ENCODE measurements around the gene PPP1R14B. TPM values are rescaled to one million over a fixed set of nuclear protein-coding genes. Genes with fewer than 3 reads are reported as not detected.

PPP1R14B gene
- polyA plus RNA-seq, 3 donors from 2014 or later = 16.6 to 34.9 (median 33.3) TPM

DNA sequence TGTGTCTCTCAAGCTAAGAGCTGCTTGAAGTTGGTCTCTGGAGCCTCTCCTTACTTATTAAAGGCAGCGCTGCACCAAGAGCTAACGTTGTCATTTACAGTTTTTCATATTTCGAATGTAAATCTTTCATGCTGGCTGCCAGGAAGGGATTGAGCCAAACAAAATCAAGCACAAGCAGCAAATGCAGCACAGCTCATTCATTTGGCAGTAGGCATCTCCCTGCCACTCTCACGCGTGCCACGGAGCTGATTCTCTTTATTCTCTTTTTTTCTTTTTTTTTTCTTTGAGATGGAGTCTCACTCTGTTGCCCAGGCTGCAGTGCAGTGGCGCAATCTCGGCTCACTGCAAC, 13.8 kb downstream of the PPP1R14B start:
- Mint-ChIP-seq H3K9me3 (no peaks in the 10 kb centered on the region), H3K4me3 (peak overlapping the region; percentile 36 to 79 (median 61)), H3K27me3 (ENCODE audit: low read depth in 3 of 3) (peaks cover 0 to 1% (median 0%) of the 10 kb centered on the region in 3 donors), H3K4me1 (peaks cover 29 to 38% of the 10 kb centered on the region in 2 donors), H3K36me3 (no peaks in the 10 kb centered on the region), H3K27ac (peak overlapping the region in 4 of 6 donors; percentile 36 to 82 (median 62))
- DNase-seq = no peak

DNA sequence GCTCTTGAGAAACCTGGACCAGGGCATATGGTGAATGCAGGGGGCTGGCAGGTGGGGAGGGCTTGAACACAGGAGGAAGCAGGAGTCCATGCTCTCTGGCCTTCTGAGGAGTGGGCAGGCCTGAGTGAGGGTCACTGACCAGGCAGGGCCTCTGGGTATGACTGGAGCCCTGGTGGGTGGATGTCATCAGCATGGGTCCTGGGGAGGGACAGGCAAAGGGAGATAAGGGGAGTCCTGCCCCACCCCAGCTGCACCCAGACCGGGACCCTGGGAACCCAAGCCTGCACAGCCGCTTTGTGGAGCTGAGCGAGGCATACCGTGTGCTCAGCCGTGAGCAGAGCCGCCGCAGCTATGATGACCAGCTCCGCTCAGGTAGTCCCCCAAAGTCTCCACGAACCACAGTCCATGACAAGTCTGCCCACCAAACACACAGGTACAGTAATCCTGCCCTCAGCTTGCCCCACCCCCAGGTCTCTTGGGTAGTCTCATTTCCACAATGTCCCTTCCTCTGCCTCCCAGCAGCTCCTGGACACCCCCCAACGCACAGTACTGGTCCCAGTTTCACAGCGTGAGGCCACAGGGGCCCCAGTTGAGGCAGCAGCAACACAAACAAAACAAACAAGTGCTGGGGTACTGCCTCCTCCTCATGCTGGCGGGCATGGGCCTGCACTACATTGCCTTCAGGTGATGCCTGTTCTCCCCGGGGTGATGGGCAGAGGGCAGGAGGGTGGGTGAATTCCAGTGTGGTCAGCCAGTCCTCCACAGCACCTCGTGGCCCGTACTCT, 14.4 kb downstream of the PPP1R14B start:
- H3K9me3 Mint-ChIP-seq = no peaks in the 10 kb centered on the region
- no peaks in the 10 kb centered on the region for H3K36me3 Mint-ChIP-seq
- H3K4me1 Mint-ChIP-seq = peaks cover 34 to 44% of the 10 kb centered on the region in 2 donors
- peaks cover 0 to 1% (median 0%) of the 10 kb centered on the region in 3 donors for H3K27me3 Mint-ChIP-seq (ENCODE audit: low read depth in 3 of 3)
- H3K4me3 Mint-ChIP-seq = peak overlapping the region; percentile 57 to 94 (median 79)
- DNase-seq = no peak
- H3K27ac Mint-ChIP-seq = peak overlapping the region in 4 of 6 donors; percentile 69 to 83 (median 80)

DNA sequence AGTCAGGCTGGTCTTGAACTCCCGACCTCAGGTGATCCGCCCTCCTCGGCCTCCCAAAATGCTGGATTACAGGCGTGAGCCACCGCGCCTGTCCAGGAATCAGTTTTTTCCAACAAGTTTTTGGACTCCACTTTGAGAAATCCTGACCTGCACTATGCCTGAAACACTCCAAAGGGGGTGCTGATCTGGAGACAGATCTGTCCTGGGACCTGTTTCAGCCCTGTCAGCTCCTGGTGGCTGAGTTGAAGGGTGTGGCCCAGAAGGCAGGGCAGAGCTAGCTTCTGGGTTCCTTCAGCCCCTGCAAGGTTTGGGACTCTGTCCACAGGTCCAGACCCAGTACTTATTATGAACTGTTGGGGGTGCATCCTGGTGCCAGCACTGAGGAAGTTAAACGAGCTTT, 15.2 kb downstream of the PPP1R14B start:
- no peak for DNase-seq
- H3K9me3 Mint-ChIP-seq = no peaks in the 10 kb centered on the region

DNA sequence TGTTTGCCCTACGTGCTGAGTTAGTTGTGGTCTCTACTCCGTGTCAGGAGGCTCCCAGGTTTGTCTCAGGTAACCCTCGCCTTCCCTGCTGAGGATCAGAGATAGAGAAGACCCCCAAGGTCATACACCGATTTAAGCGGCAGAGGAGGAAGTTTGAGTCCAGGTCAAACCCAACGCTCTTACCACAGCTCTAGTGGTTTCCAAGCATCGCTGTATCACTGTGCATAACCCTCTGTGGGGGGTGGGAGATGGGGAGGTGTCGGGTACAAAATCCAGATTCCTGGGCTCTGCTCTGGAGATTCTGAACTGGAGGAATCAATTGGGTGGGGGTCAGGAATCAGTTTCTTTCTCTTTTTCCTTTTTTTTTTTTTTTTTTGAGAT, 15.8 kb downstream of the PPP1R14B start:
- DNase-seq = no peak
- Mint-ChIP-seq H3K4me3 (peak overlapping the region; percentile 86 to 94 (median 87)), H3K36me3 (no peaks in the 10 kb centered on the region), H3K4me1 (peaks cover 40 to 50% of the 10 kb centered on the region in 2 donors), H3K27ac (peak overlapping the region; percentile 82 to 94 (median 89)), H3K27me3 (ENCODE audit: low read depth in 3 of 3) (peaks cover 0 to 2% (median 1%) of the 10 kb centered on the region in 3 donors), H3K9me3 (no peaks in the 10 kb centered on the region)

More for the DNA sequence above, 15.2 kb downstream of the PPP1R14B start:
- no peaks in the 10 kb centered on the region for H3K36me3 Mint-ChIP-seq
- peak overlapping the region in 4 of 6 donors; percentile 34 to 83 (median 80) for H3K27ac Mint-ChIP-seq
- H3K4me3 Mint-ChIP-seq = peak overlapping the region; percentile 57 to 94 (median 86)
- H3K4me1 Mint-ChIP-seq = peaks cover 40 to 50% of the 10 kb centered on the region in 2 donors
- H3K27me3 Mint-ChIP-seq (ENCODE audit: low read depth in 3 of 3) = peaks cover 0 to 2% (median 1%) of the 10 kb centered on the region in 3 donors

DNA sequence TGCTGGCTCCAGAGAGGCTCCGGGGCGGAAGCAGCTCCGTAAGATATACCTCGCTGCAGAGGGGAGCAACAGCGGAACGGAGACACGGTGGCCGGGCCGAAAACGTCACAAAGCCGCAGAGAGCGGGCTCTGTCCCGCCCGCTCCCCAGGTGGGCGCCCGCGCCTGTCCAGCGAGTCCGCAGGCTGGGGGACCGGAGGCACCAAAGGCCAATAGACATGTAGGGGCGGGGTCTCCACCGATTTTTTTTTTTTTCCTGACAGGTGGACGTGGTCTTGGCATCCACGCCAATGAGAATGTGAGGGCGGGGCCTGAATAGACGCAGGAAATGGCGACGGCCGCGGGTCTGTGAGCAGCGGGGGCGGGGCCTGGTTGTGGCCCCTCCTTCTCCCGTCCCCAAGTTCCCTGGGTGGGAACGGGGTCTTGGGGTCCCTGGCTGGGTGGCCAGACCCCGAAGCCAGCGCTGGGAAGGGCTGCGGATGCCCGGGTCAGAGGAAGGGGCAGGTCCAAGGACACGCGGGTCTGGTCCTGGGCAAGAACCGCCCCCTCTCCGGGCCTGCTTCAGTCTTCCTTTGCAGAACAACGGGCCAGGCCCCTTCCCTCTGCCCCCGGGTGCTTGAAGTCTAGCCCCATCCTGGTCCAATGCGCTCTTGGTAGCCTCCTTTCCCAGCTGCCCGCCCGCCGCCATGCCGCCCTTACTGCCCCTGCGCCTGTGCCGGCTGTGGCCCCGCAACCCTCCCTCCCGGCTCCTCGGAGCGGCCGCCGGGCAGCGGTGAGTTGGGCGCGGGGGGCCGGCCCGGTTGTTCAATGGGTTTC, 16.4 kb downstream of the PPP1R14B start, which contains the start of gene DNAJC4:
TSS of gene DNAJC4 (plus strand) at position 378 of the 814 bp plus-strand sequence. CDS start at position 685, 307 bp downstream.
- peak; percentile 90 to 91 (median 90) for DNase-seq
- Mint-ChIP-seq H3K36me3 (no peaks in the 10 kb centered on the region), H3K4me1 (peaks cover 38 to 51% of the 10 kb centered on the region in 2 donors), H3K4me3 (peak within 1 kb of the TSS; percentile 86 to 94 (median 87)), H3K27me3 (ENCODE audit: low read depth in 3 of 3) (peaks cover 0 to 3% (median 2%) of the 10 kb centered on the region in 3 donors), H3K27ac (peak within 1 kb of the TSS; percentile 82 to 94 (median 89)), H3K9me3 (no peaks in the 10 kb centered on the region)

DNA sequence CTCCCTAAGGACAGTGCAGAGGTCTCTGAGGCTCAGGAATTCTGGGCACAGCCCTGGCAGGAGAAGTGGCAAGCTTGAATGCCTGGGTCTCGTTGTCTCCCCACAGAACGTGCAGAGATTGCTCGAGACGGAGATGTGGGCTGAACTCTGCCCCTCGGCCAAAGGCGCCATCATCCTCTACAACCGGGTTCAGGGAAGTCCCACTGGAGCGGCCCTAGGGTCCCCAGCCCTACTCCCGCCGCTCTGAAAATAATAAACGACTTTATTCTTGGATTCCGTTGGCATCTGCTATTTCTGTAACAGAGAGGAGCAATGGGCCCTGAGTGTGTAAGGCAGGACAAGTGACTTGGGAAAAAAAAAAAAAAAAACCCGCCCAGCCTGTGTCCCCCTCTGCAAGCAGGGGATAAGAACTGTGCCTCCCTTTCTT, 17.0 kb downstream of the PPP1R14B start:
- H3K4me3 Mint-ChIP-seq = peak overlapping the region; percentile 86 to 94 (median 87)

DNA sequence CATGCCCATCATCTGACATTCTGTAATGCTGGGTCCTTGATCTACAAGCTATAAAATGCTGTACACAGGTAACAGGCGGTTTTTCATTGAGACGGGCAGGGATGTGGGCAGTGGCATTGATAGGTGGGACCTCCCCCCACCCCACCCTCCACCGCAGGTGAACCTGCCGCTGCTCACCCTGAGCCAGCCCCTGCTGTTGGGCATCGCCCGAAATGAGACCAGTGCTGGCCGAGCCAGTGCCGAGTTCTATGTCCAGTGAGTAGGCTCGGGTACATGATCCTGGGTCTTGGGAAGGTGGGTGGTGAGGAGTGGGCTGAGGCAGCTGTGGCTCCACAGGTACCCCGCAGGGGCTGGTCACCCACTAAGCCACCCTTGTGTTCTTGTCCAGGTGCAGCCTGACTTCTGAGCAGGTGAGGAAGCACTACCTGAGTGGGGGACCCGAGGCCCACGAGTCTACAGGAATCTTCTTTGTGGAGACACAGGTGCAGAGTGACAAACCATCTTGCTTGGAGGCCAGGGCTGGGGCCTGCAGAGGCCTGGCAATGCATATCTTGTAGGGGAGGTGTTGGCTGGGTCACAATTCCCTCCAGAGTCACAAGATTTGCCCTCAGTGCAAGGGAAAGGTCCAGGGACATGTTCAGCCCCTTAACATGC, 17.5 kb downstream of the PPP1R14B start:
- Mint-ChIP-seq H3K9me3 (no peaks in the 10 kb centered on the region), H3K4me1 (peaks cover 40 to 53% of the 10 kb centered on the region in 2 donors), H3K27ac (peak overlapping the region; percentile 76 to 91 (median 83)), H3K27me3 (ENCODE audit: low read depth in 3 of 3) (peaks cover 0 to 5% (median 2%) of the 10 kb centered on the region in 3 donors), H3K4me3 (peak overlapping the region; percentile 86 to 94 (median 87)), H3K36me3 (no peaks in the 10 kb centered on the region)
- no peak for DNase-seq

More for the DNA sequence above, 17.0 kb downstream of the PPP1R14B start:
- Mint-ChIP-seq H3K27ac (peak overlapping the region; percentile 82 to 94 (median 89)), H3K4me1 (peaks cover 40 to 53% of the 10 kb centered on the region in 2 donors), H3K9me3 (no peaks in the 10 kb centered on the region), H3K36me3 (no peaks in the 10 kb centered on the region), H3K27me3 (ENCODE audit: low read depth in 3 of 3) (peaks cover 0 to 3% (median 2%) of the 10 kb centered on the region in 3 donors)
- no peak for DNase-seq

DNA sequence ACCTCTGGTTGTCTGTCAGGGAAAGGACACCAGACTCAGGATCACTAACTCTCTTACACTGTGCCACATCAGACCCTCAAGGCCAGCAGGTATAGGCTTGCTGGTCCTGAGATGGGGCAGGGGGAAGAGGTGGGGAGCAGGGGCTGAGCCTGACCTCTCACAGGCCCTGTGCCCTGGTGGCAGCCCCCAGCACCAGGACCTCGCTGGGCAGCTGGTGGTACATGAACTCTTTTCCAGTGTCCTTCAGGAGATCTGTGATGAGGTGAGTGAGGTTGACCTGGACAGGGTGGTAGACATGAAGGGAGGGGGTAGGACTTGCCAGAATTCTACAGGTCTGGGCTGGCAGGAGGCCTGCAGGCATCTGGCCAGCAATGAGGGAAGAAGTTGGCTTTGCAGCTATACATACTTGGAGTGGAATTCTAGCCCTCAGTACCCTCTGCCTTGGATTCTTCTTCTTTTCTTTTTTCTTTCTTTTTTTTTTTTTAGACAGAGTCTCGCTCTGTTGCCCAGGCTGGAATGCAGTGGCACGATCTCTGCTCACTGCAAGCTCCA, 19.3 kb downstream of the PPP1R14B start:
- no peaks in the 10 kb centered on the region for H3K9me3 Mint-ChIP-seq
- H3K27me3 Mint-ChIP-seq (ENCODE audit: low read depth in 3 of 3) = peaks cover 0 to 4% (median 2%) of the 10 kb centered on the region in 3 donors
- peak overlapping the region; percentile 87 to 91 (median 89) for H3K4me3 Mint-ChIP-seq
- DNase-seq = no peak
- H3K36me3 Mint-ChIP-seq = no peaks in the 10 kb centered on the region
- H3K4me1 Mint-ChIP-seq = peaks cover 40 to 46% of the 10 kb centered on the region in 2 donors
- H3K27ac Mint-ChIP-seq = peak overlapping the region; percentile 77 to 93 (median 90)

DNA sequence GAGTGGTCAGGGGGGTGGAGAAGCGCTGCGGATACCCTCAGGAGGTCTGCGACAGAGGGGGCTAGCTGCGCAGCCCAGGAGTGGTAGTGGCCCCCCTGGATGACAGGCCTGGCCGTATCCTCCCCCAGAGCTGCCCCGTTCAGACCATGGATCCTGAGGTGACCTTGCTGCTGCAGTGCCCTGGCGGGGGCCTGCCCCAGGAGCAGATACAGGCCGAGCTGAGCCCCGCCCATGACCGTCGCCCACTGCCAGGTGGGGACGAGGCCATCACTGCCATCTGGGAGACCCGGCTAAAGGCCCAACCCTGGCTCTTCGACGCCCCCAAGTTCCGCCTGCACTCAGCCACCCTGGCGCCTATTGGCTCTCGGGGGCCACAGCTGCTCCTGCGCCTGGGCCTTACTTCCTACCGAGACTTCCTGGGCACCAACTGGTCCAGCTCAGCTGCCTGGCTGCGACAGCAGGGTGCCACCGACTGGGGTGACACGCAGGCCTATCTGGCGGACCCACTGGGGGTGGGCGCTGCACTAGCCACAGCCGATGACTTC, 20.2 kb downstream of the PPP1R14B start:
- peak; percentile 65 to 70 (median 70) for DNase-seq
- Mint-ChIP-seq H3K4me3 (peak overlapping the region; percentile 87 to 91 (median 89)), H3K27me3 (ENCODE audit: low read depth in 3 of 3) (peaks cover 0 to 6% (median 2%) of the 10 kb centered on the region in 3 donors), H3K36me3 (no peaks in the 10 kb centered on the region), H3K9me3 (no peaks in the 10 kb centered on the region), H3K27ac (peak overlapping the region; percentile 77 to 93 (median 90)), H3K4me1 (peaks cover 38 to 40% of the 10 kb centered on the region in 2 donors)

DNA sequence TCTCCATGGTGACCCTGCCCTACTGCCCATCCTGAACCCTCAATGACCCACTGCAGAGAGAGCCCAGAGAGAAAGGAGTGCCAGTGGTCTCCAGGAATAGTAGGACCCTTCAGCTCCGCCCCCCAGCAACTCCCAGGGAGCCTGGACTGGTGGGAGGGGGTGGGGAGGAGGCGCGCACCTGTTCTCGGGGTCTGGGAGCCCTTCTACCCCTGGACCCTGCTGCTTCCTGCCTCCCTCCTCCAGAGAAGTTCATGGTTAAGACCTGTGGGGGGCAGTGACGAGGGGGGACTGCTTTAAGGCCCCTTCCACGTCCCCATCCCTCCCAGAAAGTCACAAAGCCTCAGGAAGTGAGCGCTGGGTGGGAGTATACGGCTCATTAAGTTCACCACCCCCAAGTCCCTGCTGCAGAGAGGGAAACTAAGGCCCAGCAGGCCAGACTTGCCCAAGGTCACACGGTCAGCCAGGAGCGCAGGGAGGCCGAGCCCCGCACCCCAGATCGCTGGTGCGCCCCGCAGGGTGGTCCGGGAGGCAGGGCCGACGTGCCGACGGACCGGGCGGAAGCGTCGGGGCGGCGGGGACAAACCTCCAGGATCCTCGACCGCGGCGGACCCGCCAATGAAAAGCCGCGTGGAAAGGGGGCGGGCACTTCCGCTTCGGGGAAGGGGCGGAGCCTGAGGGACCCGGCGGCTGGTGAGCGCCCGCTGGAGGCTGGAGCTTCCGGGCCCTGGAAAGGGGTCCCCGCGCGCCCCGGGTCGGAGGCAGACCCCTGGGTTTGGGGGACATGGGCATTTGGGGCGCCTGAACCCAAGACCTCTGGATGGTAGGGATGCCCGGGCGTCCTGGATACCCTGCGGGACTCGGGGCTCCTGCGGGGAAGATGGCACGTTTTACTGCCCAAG, 20.9 kb downstream of the PPP1R14B start, which contains the start of the genes NUDT22 and TRPT1:
TSS of gene NUDT22 (plus strand) at position 667 of the 899 bp plus-strand sequence. CDS start 379 bp downstream, outside the sequence.
TSS of gene TRPT1 (minus strand) at position 579 of the 899 bp plus-strand sequence. CDS start at position 253, 326 bp downstream.
- peak within 1 kb of the TSS; percentile 87 to 91 (median 89) for H3K4me3 Mint-ChIP-seq
- H3K4me1 Mint-ChIP-seq = peaks cover 34 to 36% of the 10 kb centered on the region in 2 donors
- H3K9me3 Mint-ChIP-seq = no peaks in the 10 kb centered on the region
- H3K27ac Mint-ChIP-seq = peak within 1 kb of the TSS; percentile 77 to 93 (median 90)
- peak; percentile 90 to 93 (median 91) for DNase-seq
- H3K27me3 Mint-ChIP-seq (ENCODE audit: low read depth in 3 of 3) = peaks cover 0 to 6% (median 2%) of the 10 kb centered on the region in 3 donors
- H3K36me3 Mint-ChIP-seq = no peaks in the 10 kb centered on the region

DNA sequence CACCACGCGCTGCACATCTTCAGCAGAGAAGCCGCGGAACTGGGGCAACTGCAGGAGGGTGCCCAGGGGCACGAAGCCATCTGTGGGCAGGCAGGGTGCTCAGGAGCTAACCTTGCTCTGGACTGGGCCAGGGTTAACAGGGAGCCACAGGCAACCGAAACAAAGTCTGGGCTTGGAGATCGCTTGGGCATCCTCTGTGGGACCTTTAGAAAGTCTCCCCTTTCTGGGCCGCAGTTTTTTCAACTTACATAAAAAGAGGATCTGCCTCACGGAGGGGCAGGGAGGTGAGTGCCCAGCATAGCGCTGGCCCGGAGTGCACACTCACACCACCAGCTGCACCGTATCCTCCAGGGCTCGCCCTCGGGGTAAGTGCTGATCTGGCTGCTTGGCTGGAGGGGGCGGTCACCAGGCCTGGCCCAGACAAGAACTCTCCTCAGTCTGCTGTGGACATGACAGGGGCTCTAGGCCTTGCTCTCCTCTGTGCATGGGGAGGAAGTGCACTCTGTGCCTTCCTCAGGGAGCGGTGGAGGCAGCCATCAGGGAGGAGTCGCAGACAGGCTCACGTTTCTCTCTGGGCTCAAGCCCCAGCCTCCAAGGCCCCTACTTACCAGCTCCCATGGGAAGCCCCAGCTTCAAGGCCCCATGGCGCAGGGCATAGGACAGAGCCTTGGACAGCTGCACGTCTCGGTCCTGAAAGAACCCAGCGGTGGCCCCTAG, 21.7 kb downstream of the PPP1R14B start:
- Mint-ChIP-seq H3K36me3 (no peaks in the 10 kb centered on the region), H3K27ac (peak overlapping the region; percentile 27 to 91 (median 77)), H3K4me1 (peaks cover 30 to 31% of the 10 kb centered on the region in 2 donors), H3K4me3 (peak overlapping the region; percentile 87 to 91 (median 89)), H3K9me3 (no peaks in the 10 kb centered on the region), H3K27me3 (ENCODE audit: low read depth in 3 of 3) (peaks cover 0 to 6% (median 2%) of the 10 kb centered on the region in 3 donors)
- DNase-seq = no peak
